Activated gamma-delta T cell (primary cell): Measurements from ENCODE around the gene PSMD9.
"Not testable (repeated sequence)": the region's sequence is repeated elsewhere in the genome, so short reads cannot be mapped to it uniquely, and the experiment has no call there.

ENCODE experiments used
- DNase-seq: peaks from one replicate; lab custom pipeline; 2025; lab: John Stamatoyannopoulos, UW

PSMD9 gene

GRCh38 chr12:121873216-121873569 is 15.4 kb upstream of the PSMD9 start:
- no peak for DNase-seq

- no peak for DNase-seq
Measured at GRCh38 chr12:121874071-121874470, 14.5 kb upstream of the PSMD9 start.

- DNase-seq = no peak
Measured at GRCh38 chr12:121875582-121875981, 13.0 kb upstream of the PSMD9 start.

GRCh38 chr12:121876080-121876447 is 12.5 kb upstream of the PSMD9 start:
- not testable (repeated sequence) for DNase-seq

GRCh38 chr12:121883315-121883660 is 5.3 kb upstream of the PSMD9 start:
- DNase-seq = no peak

- DNase-seq = not testable (repeated sequence)
Measured at GRCh38 chr12:121885129-121885528, 3.5 kb upstream of the PSMD9 start.

GRCh38 chr12:121888083-121888477 is 510 bp upstream of the PSMD9 start:
- no peak for DNase-seq

GRCh38 chr12:121889274-121889624 is 659 bp downstream of the PSMD9 start:
- no peak for DNase-seq

GRCh38 chr12:121889661-121890060 is 1.1 kb downstream of the PSMD9 start:
- DNase-seq = not testable (repeated sequence)

- DNase-seq = no peak
Measured at GRCh38 chr12:121892673-121893561, 4.3 kb downstream of the PSMD9 start.

- DNase-seq = no peak
Measured at GRCh38 chr12:121893961-121894460, 5.4 kb downstream of the PSMD9 start.

- no peak for DNase-seq
Measured at GRCh38 chr12:121894633-121895032, 6.0 kb downstream of the PSMD9 start.

- DNase-seq = no peak
Measured at GRCh38 chr12:121898287-121898686, 9.7 kb downstream of the PSMD9 start.

GRCh38 chr12:121899590-121899989 is 11.0 kb downstream of the PSMD9 start:
- no peak for DNase-seq

GRCh38 chr12:121903202-121903601 is 14.6 kb downstream of the PSMD9 start:
- no peak for DNase-seq

- DNase-seq = no peak
Measured at GRCh38 chr12:121905746-121906145, 17.2 kb downstream of the PSMD9 start.

- DNase-seq = no peak
Measured at GRCh38 chr12:121908702-121909101, 20.1 kb downstream of the PSMD9 start.

- no peak for DNase-seq
Measured at GRCh38 chr12:121911824-121912585, 23.4 kb downstream of the PSMD9 start.

- no peak for DNase-seq
Measured at GRCh38 chr12:121915841-121916321, 27.3 kb downstream of the PSMD9 start.

- no peak for DNase-seq
Measured at GRCh38 chr12:121916719-121917118, 28.1 kb downstream of the PSMD9 start.

- DNase-seq = peak; percentile 97
Measured at GRCh38 chr12:121917950-121918678, 29.5 kb downstream of the PSMD9 start, which contains the start of gene CFAP251. CFAP251 (plus strand) TSS chr12:121918592; CDS start chr12:121921306, 2,714 bp downstream.

GRCh38 chr12:121918679-121919038 is 30.1 kb downstream of the PSMD9 start:
- no peak for DNase-seq
